Measurements from ENCODE around the gene ZNF23.

- no peak for TF ChIP-seq CTCF (IDR thresholded peaks at IDR 0.05; ENCODE audit: insufficient read depth, low read length)
- no peak for TF ChIP-seq SPI1 (IDR thresholded peaks at IDR 0.05; ENCODE audit: borderline replicate concordance, low read depth)
- TF ChIP-seq POLR2AphosphoS5 (IDR thresholded peaks at IDR 0.05; ENCODE audit: low read depth): no peak
Measured at GRCh38 chr16:71404364-71404763, 57.7 kb downstream of the ZNF23 start.

Data from HL-60 (cell line).